ENCODE data around the gene SNX4.
"Not testable (repeated sequence)": the region's sequence is repeated elsewhere in the genome, so short reads cannot be mapped to it uniquely, and the experiment has no call there.

SNX4 gene

DNA sequence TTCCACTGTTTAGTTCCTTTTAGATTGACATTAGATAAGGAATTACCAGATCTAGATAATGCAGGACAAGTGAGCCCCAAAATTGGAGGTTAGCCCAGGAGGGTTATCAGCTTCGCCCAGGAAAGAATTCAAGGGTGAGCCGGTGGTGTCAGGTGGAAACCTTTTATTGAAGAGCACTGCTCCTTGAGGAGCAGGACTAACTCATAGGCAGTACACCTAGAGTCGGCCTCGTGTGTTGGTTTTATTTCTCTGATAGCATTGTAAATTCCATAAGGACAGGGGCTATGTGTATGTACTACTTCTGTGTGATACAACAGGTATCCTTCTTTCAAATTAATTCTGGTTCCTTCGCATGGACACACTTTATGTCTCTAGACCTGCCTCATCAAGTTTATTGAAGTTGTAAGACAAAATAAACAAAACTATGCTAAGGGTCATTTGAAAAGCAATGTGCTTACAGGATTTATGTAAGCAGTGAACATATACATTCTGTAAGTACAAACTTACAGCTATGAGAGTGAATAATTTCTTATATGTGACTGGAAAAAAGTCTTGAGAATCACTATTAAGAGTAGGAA is 57.2 kb downstream of the SNX4 start:
- DNase-seq (ENCODE audit: low spot score), result no peak

DNA sequence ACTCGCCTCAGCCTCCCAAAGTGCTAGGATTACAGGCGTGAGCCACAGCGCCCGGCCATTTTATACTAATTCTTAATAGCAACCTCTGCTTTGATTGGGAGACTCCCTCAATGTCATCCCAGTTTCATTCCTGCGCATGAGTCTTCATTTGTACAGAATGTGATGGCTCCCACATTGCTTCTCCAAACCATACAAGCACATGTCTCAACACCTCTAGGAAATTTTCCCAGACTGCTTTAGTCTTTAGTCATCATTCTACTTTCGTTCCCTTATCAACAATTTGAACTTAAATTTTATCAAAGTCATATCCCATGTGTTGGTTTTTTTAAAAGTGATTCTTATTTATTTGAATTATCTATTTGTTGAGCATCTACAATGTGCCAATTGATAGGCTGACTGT is 58.1 kb downstream of the SNX4 start:
- no peak for DNase-seq (ENCODE audit: low spot score)

DNA sequence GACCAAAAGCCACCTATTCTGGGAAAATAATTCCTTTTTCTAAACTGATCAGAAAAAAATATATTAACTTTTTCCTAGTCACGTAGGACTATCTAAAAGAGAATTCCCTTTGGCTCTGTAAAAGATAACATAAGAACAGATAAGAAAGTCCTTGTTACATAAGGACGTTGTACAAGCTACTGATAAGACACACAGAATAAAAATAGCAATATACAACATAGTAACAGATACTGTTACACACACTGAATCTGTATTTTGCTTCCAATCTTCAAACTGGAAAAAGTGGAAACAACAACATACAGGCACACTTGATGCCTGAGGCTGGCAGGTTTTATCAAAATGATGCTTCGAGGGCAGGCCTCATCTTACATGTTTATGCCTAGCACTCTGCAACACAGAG is 59.8 kb downstream of the SNX4 start:
- no peak for DNase-seq (ENCODE audit: low spot score)

DNA sequence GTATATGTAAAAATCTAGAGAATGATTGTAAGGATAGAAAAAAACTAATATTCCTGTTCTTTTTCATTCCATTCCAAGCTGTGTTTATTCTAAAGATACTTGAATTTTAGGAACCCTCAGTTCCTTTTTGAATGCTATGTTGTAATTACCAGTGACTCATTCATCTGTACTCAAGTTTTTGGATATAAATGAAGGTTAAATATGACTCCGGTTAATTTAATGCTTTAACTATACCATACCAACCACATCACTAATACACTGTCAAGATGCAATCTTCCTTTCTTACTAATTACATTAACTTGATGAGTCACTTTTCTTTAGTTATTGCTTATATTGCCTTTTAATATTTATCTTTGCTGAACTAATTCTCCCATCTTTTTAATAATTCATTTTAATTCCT is 76.1 kb downstream of the SNX4 start:
- DNase-seq (ENCODE audit: low spot score), result peak; percentile 40

DNA sequence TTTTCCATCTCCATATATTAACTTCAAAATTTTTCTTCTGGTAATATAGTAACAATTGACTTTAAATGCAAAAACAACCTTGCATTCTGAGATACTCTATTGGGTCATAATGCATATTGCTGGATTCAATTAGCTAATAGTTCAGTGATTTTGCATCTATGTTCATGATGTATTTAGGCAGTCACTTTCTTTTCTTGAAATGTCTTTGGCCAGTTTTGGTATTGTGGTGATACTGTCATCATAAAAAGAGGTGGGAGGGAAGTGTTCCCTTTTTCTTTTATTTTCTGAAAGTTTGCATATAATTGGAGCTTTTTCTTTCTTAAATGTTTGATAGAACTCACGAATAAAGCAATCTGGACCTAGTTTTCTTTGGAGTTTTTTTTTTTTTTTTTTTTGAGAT is 77.5 kb downstream of the SNX4 start:
- no peak for DNase-seq (ENCODE audit: low spot score)

DNA sequence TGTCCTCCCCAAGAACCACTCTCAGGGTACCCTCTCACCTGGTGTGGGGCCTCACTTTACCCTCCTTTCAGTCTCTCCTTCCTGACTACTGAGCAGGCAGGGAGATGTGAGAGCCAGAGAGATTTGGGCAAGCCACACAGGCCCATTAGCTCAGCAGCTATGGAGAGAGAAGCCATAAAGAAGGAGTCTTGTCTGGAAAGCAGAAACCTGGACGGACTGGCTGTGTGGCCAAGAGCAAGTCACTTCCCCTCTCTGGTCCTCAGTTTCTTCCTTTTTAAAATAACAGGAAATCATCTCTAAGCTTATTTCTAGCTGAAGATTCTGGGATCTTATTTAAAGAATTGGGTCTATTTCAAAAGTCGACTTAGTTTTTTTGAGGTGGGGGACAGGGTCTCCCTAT is 79.0 kb downstream of the SNX4 start:
- no peak for DNase-seq (ENCODE audit: low spot score)

DNA sequence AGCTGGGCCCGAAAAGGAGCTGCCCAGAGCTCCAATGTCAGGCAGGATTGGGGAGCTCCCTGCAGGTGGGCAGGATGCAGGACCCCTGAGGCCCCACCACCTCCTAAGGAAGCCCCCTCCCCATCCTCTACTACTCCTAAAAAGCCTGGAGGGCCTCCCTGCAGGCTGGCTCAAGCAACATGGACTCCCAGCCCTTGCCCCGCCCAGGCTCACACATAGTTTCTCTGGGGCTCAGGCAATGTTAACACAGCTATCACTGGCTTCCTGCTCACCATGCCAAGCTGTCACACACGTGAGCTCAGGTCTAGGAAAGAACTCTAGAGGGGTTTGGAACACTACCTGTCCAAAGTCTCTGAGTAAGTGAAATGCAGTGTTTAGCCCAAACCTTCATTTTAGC is 79.4 kb downstream of the SNX4 start:
- no peak for DNase-seq (ENCODE audit: low spot score)

DNA sequence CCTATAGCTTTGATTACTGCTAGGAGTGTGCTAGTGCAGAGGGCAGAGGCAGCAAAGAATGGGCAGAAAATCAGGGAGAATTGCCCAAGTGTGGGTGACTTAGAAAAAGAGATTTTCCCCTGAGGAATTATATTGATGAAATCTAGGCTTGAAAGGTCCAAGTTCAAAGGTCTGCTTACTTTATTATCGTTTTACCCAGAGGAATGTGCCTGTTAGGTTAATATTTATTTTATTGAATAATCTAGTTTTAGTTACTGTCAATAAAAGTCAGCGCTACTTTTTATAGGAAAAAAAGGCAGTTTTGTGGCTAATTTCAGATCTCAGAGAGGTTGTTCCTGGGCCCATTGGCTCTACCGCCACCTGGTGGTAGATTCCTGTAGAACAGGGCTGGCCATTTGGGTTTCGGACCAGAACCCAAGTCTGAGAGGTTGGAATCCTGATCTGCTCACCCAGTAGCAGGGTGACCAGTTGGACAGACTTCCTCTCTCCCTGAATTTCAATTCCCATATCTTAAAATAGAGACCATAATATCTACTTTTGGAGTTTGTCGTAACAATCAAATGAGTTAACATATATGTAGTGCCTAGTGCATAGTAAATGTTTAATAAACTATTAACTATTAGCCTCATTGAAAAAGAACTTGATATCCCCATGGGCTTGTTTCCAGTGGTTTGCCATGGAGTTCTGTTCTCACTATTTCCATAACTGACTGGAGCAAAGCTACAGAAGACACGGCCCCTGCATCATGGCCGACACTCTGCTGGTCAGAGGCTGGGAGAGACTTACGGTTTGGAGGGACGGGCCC is 82.2 kb downstream of the SNX4 start:
- DNase-seq (ENCODE audit: low spot score), result peak; percentile 48

DNA sequence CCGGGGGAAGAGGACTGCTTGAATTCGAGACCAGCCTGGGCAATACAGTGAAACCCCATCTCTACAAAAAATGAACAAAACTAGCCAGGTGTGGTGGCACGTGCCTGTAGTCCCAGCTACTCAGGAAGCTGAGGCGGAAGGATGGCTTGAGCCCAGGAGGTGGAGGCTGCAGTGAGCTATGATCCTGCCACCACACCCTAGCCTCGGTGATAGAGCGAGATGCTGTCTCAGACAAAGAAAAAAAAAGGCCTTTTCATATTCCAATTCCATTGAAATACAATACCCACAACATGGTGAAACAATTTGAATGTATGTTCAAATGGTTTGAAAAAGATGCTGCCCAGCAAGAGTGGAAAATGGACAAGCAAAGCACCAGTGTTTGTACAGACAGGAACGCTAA is 83.1 kb downstream of the SNX4 start:
- DNase-seq (ENCODE audit: low spot score), result no peak

DNA sequence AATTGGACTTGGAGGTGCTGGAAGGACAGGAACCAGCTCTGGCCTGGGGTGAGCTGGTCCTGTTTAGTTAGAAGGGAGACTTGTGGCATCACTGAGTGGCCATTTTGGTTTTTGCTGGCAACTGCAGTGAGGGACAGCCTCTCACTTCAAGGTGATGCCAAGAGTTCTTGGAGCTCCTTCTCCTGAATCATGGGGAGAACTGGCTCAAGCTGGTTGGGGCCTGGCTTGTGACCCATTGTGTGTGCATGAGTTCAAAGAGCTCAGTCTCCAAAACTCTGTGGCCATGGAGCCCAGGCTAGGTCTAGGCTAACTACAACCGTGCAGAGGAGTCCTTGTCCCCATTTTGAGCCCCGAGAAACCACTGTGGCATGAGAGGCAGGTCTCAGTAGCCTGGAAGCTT is 84.8 kb downstream of the SNX4 start:
- DNase-seq (ENCODE audit: low spot score), result no peak

DNA sequence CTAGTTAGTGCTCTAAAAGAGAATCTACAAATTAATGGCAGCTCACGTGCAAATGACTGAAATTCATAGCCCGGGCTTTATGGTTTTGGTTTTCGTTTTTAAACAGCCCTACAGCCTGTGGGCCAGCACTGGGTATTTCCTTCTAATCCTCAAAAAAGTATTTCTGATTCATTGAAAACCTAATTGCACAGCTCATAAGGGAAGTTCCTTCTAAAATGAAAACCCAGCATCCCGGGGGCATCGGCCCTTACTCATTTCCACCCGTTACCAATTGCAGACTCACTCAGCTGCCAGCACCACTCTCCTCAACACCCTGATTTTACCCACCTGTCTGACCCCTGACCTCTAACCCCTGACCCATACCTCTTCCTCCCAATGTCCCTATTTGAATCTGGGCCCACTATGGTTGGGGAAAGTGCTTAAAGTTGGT is 85.4 kb downstream of the SNX4 start:
- no peak for DNase-seq (ENCODE audit: low spot score)

DNA sequence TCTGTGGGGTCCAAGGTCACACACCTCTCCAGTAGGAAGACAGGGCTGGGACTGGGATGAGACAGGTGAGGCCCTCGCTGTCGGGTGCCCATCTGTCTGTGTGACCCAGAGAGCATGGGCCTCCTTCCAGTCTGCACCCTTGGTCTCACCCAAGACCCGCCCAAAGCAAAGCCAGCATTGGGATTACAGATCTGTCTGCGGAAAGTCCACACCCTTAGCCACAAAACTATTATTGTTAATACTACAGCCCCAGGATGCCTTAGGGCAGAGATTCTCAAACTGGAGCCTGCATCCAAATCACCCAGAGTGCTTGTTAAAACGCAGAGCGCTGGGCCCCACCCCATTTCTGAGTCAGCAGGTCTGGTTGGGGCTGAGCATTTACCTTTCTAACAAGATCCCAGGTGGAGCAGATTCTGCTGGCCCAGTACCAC is 86.4 kb downstream of the SNX4 start:
- no peak for DNase-seq (ENCODE audit: low spot score)

DNA sequence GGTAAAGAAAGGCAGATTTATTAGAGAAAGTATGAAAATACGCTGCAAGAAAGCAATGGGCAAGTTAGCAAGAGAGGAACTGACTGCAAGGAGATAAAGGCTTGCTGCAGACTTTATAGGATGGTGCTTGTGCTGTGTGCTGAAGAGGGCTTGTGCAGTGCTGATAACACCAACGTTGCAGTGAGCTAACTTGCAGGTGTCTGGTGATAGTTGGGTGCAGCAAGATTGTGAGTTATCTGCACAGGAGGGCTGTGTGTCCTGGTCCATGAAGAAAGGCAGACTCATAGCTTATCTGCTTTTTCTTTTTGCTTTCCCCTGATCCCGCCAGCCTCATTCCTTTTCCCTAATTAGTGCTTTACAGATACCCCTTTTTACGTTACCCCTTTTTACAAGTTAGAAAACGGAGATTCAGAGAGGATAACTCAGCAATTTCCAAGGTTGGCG is 86.9 kb downstream of the SNX4 start:
- no peak for DNase-seq (ENCODE audit: low spot score)

DNA sequence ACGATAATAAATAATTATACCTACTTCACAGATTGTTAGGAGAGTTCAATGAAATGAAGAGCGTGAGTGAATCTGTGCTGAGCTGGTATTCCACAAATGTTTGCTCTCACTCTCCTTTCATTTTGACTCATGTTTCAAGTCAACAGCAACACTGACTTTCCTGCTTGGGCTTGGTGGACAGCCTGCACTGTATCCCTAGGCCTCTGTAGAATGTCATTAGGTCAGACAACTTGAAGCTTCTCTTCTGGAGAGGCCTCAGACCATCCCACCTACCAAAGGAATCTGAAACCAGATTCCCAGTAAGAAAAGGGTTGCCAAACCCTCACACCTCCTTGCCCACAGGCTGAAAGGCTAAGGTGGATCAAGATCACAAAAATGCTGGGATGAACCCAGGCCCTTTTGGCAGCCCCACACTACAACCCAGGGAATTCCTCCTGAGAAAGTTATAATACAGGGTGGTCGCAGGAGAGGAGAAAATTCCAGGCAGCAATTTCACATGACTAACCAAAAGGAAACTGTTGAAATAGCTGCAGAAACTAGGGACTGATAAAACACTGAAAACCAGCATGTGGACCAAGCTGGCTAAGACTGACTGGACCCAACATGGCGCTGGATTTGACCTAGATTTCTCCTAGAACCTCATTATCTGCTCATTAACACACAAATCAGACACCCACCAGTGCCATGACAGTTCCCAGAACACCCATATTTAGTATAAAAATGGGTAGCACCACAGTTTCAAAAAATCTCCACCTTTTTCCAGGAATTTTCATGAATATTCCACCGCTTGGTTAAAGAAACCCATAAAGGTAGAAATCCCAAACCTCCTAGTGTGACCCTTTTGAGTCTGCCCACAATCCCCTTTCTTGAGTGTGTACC is 87.9 kb downstream of the SNX4 start:
- DNase-seq (ENCODE audit: low spot score), result no peak

DNA sequence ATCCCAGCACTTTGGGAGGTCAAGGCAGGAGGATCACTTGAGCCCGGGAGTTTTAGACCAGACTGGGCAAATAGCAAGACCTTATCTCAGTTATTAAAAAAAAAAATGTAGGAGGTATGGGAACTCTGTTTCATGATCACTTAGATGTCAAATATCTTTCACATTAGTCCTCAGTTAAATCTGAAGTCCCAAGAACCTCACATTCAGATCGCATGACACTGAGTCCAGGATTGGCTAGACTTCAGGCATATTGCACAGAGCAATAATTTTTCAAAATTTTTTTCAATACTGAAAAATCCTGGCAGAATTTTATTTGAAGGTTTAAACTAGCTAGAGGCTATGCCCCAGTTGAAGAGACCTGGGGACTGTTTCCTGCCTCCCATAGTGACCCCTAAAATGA is 88.6 kb downstream of the SNX4 start:
- DNase-seq (ENCODE audit: low spot score), result peak; percentile 50

DNA sequence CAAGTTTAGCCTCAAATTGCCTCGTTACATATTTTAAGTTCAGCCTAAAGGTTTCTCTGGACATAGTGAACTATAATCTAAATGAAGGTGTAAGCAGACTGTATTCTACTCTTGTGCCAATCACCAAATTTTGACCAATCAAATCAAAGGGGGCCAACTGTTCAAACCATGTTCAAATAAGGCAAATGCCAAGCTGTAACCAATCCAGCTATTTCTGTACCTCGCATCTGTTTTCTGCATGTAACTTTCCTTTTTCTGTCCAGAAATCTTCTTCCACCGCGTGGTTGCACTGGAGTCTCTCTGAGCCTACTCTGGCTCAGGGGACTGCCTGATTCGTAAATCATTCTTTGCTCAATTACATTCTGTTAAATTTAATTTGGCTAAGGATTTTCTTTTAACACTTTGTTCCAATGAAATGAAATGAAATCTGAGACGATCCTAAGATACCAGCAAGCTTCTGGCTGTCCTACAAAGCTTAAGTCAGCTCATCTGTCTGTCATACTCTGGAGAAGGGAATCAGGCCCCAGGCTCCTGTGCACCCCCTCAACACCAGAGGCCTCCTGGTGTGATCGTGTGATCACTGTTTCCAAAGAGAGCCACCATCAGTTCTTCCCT is 91.7 kb downstream of the SNX4 start:
- DNase-seq (ENCODE audit: low spot score), result no peak

DNA sequence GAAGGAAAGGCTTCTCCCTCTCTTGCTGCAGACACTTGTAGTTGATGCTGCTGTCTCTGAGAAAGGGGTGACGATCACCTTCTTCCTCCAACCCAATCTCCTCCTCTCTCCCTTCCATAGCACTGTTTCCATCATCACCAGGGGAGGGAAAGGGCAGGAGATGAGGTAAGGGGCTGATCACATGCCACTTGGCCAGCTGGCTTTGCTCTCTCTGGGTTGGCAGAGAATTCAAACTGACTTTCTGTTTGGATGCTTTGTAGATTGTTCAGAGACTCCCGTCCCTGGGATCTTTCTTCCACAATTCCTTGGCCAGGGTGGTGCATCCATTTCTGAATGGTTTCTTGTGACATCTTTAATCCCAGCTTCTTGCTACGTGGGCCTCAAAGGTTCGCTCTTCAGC is 101.7 kb downstream of the SNX4 start:
- DNase-seq (ENCODE audit: low spot score), result no peak

DNA sequence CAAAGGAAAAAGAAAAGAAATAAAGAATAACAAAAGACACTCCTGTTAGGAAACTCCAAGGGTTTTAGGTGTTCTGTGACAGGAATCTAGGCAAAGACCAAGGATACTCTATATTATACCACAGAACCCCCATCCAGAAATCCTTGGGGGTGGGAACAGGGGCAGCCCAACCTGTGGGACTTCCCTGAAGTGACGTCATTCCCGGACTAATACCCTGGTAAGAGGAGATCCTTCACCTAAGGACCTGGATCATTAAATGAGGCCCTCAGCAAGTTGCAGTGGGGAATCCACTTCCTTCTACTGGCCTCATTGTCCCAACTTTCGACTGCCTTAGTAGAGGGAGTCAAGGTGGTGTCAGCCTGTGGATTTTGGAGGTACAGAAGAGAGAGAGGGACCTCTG is 103.8 kb downstream of the SNX4 start:
- no peak for DNase-seq (ENCODE audit: low spot score)

DNA sequence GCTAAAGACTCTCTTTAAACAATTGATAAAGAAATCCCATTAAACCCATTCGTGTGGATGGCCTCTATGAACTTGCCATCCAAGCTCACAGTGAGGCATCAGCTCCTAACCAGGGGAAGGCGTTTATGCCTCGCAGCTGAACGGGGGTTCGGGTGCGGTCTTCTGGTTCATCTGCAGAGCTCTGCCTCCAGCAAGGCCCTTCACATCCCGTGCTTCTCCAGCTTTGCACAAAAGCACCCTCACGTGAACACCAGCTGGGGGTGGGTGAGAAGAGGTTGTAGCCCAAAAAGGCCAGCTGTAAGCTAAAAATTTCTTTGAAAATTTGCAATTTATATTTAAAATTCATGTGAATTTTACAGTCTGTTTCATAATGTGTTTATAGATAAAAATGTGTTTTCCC is 105.3 kb downstream of the SNX4 start:
- DNase-seq (ENCODE audit: low spot score), result no peak

DNA sequence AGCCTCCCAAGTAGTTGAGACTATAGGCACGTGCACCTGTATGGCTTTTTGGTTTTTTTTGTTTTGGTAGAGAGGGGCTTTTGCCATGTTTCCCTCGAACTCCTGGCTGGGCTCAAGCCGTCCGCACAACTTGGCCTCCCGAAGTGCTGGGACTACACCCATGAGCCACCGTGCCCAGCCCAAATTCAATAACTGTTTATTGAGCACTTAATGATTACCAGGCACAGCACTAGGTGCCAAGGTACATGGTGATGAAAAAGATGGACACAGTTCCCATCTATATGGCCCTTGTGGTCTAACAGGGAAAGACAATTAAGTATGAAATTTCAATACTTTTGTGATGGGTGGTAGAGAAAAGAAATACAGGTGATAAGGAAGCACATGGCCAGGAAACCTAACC is 109.1 kb downstream of the SNX4 start:
- no peak for DNase-seq (ENCODE audit: low spot score)

DNA sequence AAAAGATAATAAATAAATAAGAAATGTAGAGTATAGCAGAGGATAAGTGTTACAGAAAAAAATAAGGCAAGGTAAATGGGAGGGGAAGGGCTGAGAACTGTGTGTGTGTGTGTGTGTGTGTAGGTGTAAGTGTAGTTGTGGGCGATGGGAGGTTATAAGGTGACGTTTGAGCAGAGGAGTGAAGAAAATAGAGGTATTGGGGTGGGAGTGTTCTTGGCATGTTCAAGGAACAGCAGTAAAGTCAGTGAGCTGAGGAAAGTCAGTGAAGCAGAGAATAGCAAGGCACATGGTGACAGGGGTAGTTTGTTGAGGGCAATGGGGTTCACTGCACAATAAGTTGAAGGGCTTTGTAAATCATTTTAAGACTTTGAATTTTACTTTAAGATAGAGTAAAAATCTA is 113.9 kb downstream of the SNX4 start:
- DNase-seq (ENCODE audit: low spot score), result no peak

DNA sequence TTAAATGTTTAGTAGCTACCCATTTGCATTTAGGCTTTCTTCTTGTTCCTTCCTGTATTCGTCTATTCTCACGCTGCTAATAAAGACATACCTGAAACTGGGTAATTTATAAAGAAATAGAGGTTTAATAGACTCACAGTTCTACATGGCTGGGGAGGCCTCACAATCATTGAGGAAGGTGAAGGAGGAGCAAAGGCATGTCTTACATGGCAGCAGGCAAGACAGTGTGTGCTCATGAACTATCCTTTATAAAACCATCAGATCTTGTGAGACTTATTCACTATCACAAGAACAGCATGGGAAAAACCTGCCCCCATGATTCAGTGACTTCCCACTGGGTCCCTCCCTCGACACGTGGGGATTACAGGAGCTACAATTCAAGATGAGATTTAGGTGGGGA is 114.5 kb downstream of the SNX4 start:
- DNase-seq (ENCODE audit: low spot score), result not testable (repeated sequence)

DNA sequence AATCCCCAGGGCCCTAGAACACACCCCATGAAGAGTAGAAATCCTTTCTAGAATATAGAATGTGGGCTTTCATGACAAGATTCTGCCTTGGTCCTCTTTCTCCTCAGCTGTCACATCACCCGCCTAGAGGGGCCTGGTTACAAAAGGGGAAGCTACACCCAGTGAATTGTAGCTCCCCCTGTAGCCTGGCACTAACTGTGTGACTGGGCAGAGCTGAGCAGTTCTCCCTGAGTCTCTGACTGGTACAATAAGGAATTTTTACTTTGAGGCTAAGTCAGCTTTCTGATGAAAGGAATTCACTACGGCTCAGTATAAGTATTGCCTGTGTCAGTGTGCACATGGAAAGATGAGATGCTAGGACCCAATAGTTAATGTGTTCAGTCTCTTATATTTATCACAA is 116.2 kb downstream of the SNX4 start:
- DNase-seq (ENCODE audit: low spot score), result peak; percentile 42
